Activated CD8-positive, alpha-beta memory T cell treated with anti-CD3 and anti-CD28 coated beads for 1 hour (primary cell): Measurements from ENCODE around the gene RING1.

ENCODE experiments used
- DNase-seq, 2 donors: peaks; one replicate each; pipeline ENCODE4 v3.0.0-alpha.2; 2020; ENCODE audit warnings: low read depth in 1 of 2; ENCODE audit errors: extremely low read depth in 1 of 2

Gene RING1

DNA sequence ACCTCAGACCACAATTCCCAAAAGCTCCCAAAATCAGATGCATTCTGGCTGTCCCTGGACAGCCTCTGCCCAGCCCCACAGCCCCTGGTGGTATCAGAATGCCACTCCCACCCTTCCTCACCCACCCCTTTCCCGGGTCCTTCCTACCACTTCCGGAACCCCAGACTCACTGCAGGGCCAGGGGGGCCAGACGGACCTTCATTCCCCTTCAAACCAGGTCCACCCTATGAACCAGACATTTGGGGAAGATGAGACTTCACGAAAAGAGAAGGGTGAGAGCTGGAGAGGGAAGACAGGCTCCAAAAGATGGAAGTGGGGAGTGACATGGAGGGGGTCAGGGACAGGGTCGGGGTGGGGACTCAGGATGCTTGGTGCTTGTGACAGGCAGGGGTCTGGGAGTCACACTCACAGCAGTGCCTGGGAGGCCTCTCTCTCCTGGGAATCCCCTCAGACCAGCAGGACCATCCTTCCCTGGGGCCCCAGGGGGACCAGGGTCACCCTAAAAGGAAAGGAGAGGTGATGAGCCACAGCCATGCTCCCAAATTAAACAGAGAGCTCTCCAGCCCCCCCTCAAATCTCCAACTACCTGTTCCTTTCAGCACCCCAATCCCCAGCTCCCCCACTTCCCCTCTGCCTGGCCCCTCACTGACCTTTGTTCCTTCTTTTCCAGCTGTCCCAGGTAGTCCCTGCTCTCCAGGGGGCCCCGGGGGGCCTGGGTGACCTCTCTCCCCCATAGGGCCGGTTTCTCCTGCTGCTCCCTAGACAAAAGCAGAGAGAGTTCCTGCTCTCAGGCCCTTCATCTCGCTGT lies 36.2 kb upstream of the RING1 start:
- no peak for DNase-seq

DNA sequence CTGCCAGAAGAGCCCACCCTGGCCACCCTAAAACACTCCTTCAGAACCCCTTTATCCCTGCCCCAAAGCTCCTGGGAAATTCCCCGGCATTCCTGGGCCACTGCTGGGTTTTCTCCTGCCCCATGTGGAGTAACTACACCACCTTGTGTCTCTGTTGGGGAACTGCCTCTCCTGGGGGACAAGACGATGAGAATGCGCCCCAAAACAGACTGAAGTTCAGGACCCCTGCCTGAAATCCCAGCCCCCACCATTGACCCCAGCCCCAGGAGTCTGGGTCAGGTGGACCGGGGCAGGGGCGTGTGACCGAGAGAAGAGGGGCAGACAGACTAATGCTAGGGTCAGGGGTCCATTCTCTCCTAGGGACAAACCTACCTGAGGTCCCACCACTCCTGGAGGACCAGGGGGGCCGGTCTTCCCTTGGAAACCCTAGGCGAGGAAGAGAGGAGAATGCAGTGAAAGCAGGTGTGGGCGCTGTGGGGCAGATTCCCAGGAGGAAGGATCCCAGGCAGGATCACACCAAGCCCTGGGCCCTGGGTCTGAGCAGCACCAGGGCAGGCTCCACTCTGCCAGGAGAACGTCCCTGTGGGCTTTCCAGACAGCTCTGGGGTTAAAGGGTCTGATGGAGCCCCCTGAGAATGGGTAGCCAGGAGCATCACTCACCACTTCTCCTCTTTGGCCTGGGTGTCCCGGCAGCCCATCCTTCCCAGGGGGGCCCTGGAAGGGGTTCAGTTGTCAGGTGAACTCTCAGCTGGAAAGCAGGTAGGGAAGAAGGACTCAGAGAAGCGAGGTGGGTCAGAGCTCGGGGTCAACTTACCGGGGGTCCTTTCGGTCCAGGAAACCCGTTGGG lies 35.4 kb upstream of the RING1 start:
- DNase-seq, result no peak

GRCh38 chr6:33173535-33174180 lies 34.6 kb upstream of the RING1 start:
- DNase-seq, result no peak

GRCh38 chr6:33174784-33175183 lies 33.5 kb upstream of the RING1 start:
- no peak for DNase-seq

DNA sequence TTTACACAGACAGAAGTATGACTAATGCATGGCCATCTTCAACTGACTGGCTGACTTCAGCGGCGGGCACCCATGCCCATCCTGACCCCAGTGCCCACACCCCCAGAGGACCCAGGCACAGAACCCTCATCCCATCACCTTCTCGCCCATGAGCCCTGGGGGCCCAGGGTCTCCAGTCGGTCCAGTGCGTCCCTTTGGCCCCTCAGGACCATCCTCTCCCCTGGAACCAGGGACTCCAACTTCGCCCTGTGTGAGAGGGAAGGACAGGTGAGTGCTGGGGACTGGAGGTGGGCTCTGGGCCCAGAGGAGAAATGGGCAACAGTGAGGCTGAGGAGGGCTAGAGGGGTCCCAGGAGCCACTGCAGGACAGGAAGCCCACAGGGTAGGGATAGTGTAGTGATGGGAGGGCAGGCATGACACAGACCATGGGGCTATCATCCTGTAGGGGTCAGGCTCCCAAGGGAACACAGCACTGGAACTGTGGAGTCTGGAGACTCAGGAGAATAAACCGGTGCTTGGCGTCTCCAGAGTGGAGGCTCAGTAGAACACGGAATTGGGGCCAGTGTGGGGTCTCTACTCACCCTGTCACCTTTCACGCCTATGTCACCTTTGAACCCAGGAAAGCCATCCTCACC lies 32.7 kb upstream of the RING1 start:
- no peak for DNase-seq

GRCh38 chr6:33176906-33177305 lies 31.4 kb upstream of the RING1 start:
- no peak for DNase-seq

- no peak for DNase-seq
These were observed 30.5 kb upstream of the RING1 start for GRCh38 chr6:33177552-33178446.

DNA sequence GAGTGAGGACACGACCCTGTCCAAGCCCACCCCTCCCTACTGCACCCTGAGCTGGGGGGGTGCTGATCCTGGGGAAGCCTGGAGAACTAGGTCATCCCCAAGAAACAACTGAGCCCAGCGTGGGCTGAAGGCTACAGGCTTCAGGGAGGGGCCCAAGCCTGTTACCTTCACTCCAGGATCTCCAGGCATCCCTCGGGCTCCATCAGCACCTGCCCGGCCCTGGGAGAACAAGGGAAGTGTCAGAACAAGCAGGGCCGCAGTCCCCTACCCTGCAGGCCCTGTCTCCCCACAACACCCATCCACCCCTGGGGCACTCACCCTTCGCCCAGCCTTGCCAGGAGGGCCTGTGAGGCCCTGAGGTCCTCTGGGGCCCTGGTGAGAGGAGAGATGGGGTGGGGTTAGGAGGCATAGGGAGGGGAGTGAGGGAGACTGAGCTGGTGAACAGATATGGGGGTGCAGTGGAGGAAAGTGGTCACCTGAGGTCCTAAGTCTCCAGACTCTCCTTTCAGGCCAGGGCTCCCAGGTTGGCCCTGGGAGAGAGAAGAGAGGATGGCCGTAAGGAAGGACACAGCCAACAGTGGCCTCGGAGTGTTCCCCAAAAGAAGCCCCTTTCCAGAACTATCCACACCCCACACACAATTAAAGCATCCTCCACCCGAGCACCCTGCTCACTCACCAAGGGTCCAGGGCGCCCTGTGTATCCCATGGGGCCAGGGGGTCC lies 29.4 kb upstream of the RING1 start:
- DNase-seq, result no peak

- DNase-seq, result no peak
These were observed 27.2 kb upstream of the RING1 start for GRCh38 chr6:33181141-33181540.

- no peak for DNase-seq
These were observed 25.1 kb upstream of the RING1 start for GRCh38 chr6:33183071-33183683.

- DNase-seq, result no peak
These were observed 23.1 kb upstream of the RING1 start for GRCh38 chr6:33185190-33185589.

GRCh38 chr6:33185654-33186187 lies 22.6 kb upstream of the RING1 start:
- DNase-seq, result no peak

GRCh38 chr6:33187809-33188208 lies 20.5 kb upstream of the RING1 start:
- no peak for DNase-seq

- DNase-seq, result no peak
These were observed 19.1 kb upstream of the RING1 start for GRCh38 chr6:33189164-33189563.

GRCh38 chr6:33189625-33190448 lies 18.5 kb upstream of the RING1 start:
- no peak for DNase-seq

GRCh38 chr6:33190504-33191107 lies 17.7 kb upstream of the RING1 start:
- no peak for DNase-seq

DNA sequence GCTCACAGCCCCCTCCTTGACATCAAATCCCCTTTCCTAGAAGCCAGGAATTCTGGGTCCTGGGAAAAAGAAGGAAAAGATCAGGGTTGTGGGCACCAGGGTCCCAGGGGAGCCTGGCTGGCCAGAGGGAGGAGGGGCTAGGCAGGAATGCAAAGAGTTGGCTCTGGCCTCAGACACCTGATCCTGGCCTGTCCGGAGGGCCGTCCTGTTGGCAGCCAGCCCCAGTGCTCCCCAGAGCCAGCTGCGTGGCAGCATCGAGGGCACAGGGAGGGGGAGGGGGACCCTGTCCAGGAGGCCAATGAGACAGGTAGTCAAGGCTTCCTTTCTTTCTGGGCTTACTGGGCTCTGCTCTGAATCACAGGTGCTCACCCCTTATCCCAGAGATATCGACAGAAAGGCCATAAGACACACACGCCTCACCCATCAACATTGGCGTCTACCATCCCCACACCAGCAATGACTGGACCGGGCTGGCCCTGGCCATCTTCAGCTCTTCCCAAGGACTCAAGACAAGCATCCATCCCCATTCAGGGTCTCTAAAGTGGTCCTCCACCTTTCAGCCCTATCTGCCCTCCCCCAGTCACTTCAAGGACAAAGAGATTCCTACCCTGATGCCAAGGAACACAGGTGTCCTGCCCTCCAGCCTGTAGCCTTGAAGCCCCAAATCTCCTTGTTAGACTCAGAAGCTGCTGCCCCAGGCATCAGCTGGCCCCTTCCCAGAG lies 16.8 kb upstream of the RING1 start:
- DNase-seq, result no peak
